MCF 10A (cell line): Measurements from ENCODE around the gene RIPOR2. TPM values are rescaled to one million over a fixed set of nuclear protein-coding genes. Genes with fewer than 3 reads are reported as not detected.
A peak's percentile ranks its signal among the peaks of the same experiment; 100 is the strongest.

Experiments used
- BruUV-seq: library from RNA; stranded (reverse); fragments of 400-500 nt; replicated peaks from 2 replicates; lab custom pipeline; 2021; lab: Mats Ljungman, UMichigan
- CTCF ChIA-PET: fragments of 300-600 bp; sonication (Branson Sonifier 250); formaldehyde crosslinking; extraction: SDS; loops from one replicate; lab custom pipeline; 2021; ENCODE audit warnings: antibody characterized with exemption, inconsistent platforms; lab: Yijun Ruan, JAX
- POLR2A ChIA-PET: fragments of 300-600, 350-650 bp; sonication (Branson Sonifier 250); formaldehyde crosslinking; extraction: SDS; loops from one replicate; lab custom pipeline; 2020; ENCODE audit warnings: antibody characterized with exemption, inconsistent platforms; lab: Yijun Ruan, JAX
- DNase-seq: peaks from one replicate; pipeline ENCODE4 v3.0.0-alpha.2; 2018; ENCODE audit not compliant: unreplicated experiment
- H3K27ac Mint-ChIP-seq: one replicate; pipeline ENCODE4 v1.8.0; 2022; ENCODE audit warnings: mild to moderate bottlenecking, low read depth, mixed read lengths; ENCODE audit not compliant: unreplicated experiment
- H3K27me3 Mint-ChIP-seq: one replicate; pipeline ENCODE4 v1.8.0; 2022; ENCODE audit warnings: mixed read lengths; ENCODE audit not compliant: insufficient read depth, unreplicated experiment
- H3K36me3 Mint-ChIP-seq: one replicate; pipeline ENCODE4 v1.8.0; 2022; ENCODE audit warnings: mild to moderate bottlenecking, moderate library complexity, mixed read lengths; ENCODE audit not compliant: insufficient read depth, unreplicated experiment
- H3K4me1 Mint-ChIP-seq: one replicate; pipeline ENCODE4 v1.8.0; 2022; ENCODE audit warnings: mixed read lengths; ENCODE audit not compliant: insufficient read depth, unreplicated experiment
- H3K4me3 Mint-ChIP-seq: one replicate; pipeline ENCODE4 v1.8.0; 2022; ENCODE audit warnings: mild to moderate bottlenecking, moderate library complexity, mixed read lengths; ENCODE audit not compliant: unreplicated experiment
- H3K9me3 Mint-ChIP-seq: one replicate; pipeline ENCODE4 v1.8.0; 2022; ENCODE audit warnings: mixed read lengths; ENCODE audit not compliant: unreplicated experiment
- CTCF ChIP-seq: fragments of 200-600 bp; IDR thresholded peaks from one replicate; pipeline ENCODE4 v1.8.0; 2022; ENCODE audit warnings: antibody characterized with exemption, mild to moderate bottlenecking; ENCODE audit not compliant: unreplicated experiment
- intact Hi-C: fragments of 100-400 bp; cut with micrococcal nuclease; formaldehyde crosslinking; loops from 2 replicates; pipeline ENCODE4 v1.14.1; 2022
- total RNA-seq: library from RNA; stranded (reverse); gene quantifications from 2 replicates; pipeline ENCODE4 v1.2.3, GENCODE V29; 2022

Gene RIPOR2
- total RNA-seq, 1 experiment from 2014 or later = 4.9 TPM

- ChIA-PET CTCF (interaction anchor here (0.7 to 2.0 kb wide), 3 partner anchors 10 to 109 kb away, joined by 4 to 9 read pairs (median 4); no protein-coding TSS in a partner anchor), POLR2A (interaction anchor here (0.5 to 1.2 kb wide), 4 partner anchors 30 to 107 kb away, joined by 3 to 6 read pairs (median 4); no protein-coding TSS in a partner anchor)
- Mint-ChIP-seq H3K27me3 (no peaks in the 10 kb centered on the region), H3K4me3 (peak overlapping the region; percentile 81), H3K36me3 (no peaks in the 10 kb centered on the region), H3K9me3 (no peaks in the 10 kb centered on the region), H3K27ac (no peak overlapping the region), H3K4me1 (peaks cover 34% of the 10 kb centered on the region)
- no peak for DNase-seq
- no TSS peak for BruUV-seq
- intact Hi-C loops = no loop called here
- no peak for TF ChIP-seq CTCF
Measured at GRCh38 chr6:24910331-24910960, 25.3 kb downstream of the RIPOR2 start.

- Mint-ChIP-seq H3K4me3 (peak overlapping the region; percentile 81), H3K36me3 (no peaks in the 10 kb centered on the region), H3K4me1 (peaks cover 34% of the 10 kb centered on the region), H3K9me3 (no peaks in the 10 kb centered on the region), H3K27me3 (no peaks in the 10 kb centered on the region), H3K27ac (no peak overlapping the region)
- no peak for TF ChIP-seq CTCF
- BruUV-seq = no TSS peak
- ChIA-PET POLR2A (no interaction called here), CTCF (interaction anchor here (0.7 to 1.0 kb wide), 2 partner anchors 9 to 53 kb away, joined by 4 read pairs; no protein-coding TSS in a partner anchor)
- intact Hi-C loops = no loop called here
- DNase-seq = no peak
Measured at GRCh38 chr6:24909241-24910216, 26.2 kb downstream of the RIPOR2 start.

- intact Hi-C loops = no loop called here
- no peak for TF ChIP-seq CTCF
- Mint-ChIP-seq H3K4me3 (no peak overlapping the region), H3K4me1 (peaks cover 34% of the 10 kb centered on the region), H3K36me3 (no peaks in the 10 kb centered on the region), H3K27me3 (no peaks in the 10 kb centered on the region), H3K27ac (no peak overlapping the region), H3K9me3 (no peaks in the 10 kb centered on the region)
- ChIA-PET POLR2A (no interaction called here), CTCF (no interaction called here)
- no peak for DNase-seq
- BruUV-seq = no TSS peak
Measured at GRCh38 chr6:24908650-24909035, 27.1 kb downstream of the RIPOR2 start.
